Calu3 (cell line): ENCODE measurements around the gene FAM169A. TPM values are rescaled to one million over a fixed set of nuclear protein-coding genes. Genes with fewer than 3 reads are reported as not detected.

Experiments used
- BruUV-seq: library from RNA; stranded (reverse); fragments of 400-500 nt; replicated peaks from 2 replicates; lab custom pipeline; 2021; lab: Mats Ljungman, UMichigan
- CTCF ChIA-PET: fragments of 300-600 bp; sonication (Branson Sonifier 250); formaldehyde crosslinking; loops from one replicate; lab custom pipeline; 2022; ENCODE audit warnings: antibody characterized with exemption; lab: Charles Lee
- DNase-seq: peaks from one replicate; pipeline ENCODE4 v3.0.0; 2022
- H3K27ac Mint-ChIP-seq: one replicate; pipeline ENCODE4 v1.8.0; 2022; ENCODE audit warnings: mixed read lengths; ENCODE audit not compliant: unreplicated experiment
- H3K27me3 Mint-ChIP-seq: one replicate; pipeline ENCODE4 v1.8.0; 2022; ENCODE audit warnings: mixed read lengths; ENCODE audit not compliant: unreplicated experiment
- H3K36me3 Mint-ChIP-seq: one replicate; pipeline ENCODE4 v1.8.0; 2022; ENCODE audit warnings: mild to moderate bottlenecking, moderate library complexity, mixed read lengths; ENCODE audit not compliant: insufficient read depth, unreplicated experiment
- H3K4me1 Mint-ChIP-seq: one replicate; pipeline ENCODE4 v1.8.0; 2022; ENCODE audit warnings: mild to moderate bottlenecking, low read depth, mixed read lengths; ENCODE audit not compliant: unreplicated experiment
- H3K4me3 Mint-ChIP-seq: one replicate; pipeline ENCODE4 v1.8.0; 2022; ENCODE audit warnings: mild to moderate bottlenecking, low read depth, moderate library complexity, mixed read lengths; ENCODE audit not compliant: unreplicated experiment
- H3K9me3 Mint-ChIP-seq: one replicate; pipeline ENCODE4 v1.8.0; 2022; ENCODE audit warnings: low read depth, mixed read lengths; ENCODE audit not compliant: unreplicated experiment
- intact Hi-C: fragments of 100-400 bp; cut with micrococcal nuclease; formaldehyde crosslinking; loops from one replicate; pipeline ENCODE4 v1.10.0; 2022; ENCODE audit not compliant: unreplicated experiment
- total RNA-seq: library from RNA; stranded (reverse); gene quantifications from 2 replicates; pipeline ENCODE4 v1.2.3, GENCODE V29; 2022
- TF ChIP-seq, protein P1 (sequence below): fragments of 200-600 bp; IDR thresholded peaks from one replicate; pipeline ENCODE4 v1.8.0; 2022; ENCODE audit warnings: antibody characterized with exemption; ENCODE audit not compliant: unreplicated experiment

Gene FAM169A
- total RNA-seq, 1 experiment from 2014 or later, result 14.1 TPM

DNA sequence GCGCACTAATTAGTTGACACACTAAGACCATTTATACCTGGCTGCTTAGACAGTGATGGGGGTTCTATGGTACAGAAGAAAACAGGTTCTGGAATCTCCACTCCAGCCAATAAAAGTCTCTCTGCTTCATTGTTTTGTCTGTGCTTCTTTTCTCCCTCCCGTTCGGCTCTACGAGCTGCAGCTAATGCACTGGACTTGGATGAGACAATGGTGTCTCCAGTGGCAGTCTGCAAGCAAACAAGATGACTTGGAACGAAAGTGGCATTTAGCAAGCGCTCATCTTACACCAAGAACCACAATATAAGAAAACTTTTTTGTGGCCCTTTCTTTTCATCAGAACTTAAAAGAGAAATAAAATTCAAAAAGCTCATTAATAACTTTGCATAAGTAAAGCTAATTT lies 129.4 kb downstream of the FAM169A start:
- peak overlapping the region; percentile 31 for H3K27ac Mint-ChIP-seq
- intact Hi-C loops, result no loop called here
- no peak overlapping the region for H3K4me3 Mint-ChIP-seq
- DNase-seq, result no peak
- H3K9me3 Mint-ChIP-seq, result no peaks in the 10 kb centered on the region
- CTCF ChIA-PET, result interaction anchor here (0.6 to 1.4 kb wide), 2 partner anchors 22 to 721 kb away, joined by 3 to 4 read pairs; no protein-coding TSS in a partner anchor
- H3K4me1 Mint-ChIP-seq, result no peaks in the 10 kb centered on the region
- H3K36me3 Mint-ChIP-seq, result peaks cover 31% of the 10 kb centered on the region
- BruUV-seq, result no TSS peak
- no peaks in the 10 kb centered on the region for H3K27me3 Mint-ChIP-seq
- TF ChIP-seq, protein P1, sequence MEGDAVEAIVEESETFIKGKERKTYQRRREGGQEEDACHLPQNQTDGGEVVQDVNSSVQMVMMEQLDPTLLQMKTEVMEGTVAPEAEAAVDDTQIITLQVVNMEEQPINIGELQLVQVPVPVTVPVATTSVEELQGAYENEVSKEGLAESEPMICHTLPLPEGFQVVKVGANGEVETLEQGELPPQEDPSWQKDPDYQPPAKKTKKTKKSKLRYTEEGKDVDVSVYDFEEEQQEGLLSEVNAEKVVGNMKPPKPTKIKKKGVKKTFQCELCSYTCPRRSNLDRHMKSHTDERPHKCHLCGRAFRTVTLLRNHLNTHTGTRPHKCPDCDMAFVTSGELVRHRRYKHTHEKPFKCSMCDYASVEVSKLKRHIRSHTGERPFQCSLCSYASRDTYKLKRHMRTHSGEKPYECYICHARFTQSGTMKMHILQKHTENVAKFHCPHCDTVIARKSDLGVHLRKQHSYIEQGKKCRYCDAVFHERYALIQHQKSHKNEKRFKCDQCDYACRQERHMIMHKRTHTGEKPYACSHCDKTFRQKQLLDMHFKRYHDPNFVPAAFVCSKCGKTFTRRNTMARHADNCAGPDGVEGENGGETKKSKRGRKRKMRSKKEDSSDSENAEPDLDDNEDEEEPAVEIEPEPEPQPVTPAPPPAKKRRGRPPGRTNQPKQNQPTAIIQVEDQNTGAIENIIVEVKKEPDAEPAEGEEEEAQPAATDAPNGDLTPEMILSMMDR, result no peak

Other genes starting within 250 kb of the FAM169A start
- 91.6 and 100 TPM in 2 replicates for gene ENC1, start 225.7 kb downstream of the FAM169A start, total RNA-seq
- gene HEXB, start 181.2 kb downstream of the FAM169A start, total RNA-seq, result 212 and 223 TPM in 2 replicates
- gene GFM2, start 99.3 kb downstream of the FAM169A start, total RNA-seq, result 51.2 and 57.1 TPM in 2 replicates
- gene NSA2, start 99.1 kb downstream of the FAM169A start, total RNA-seq, result 171 and 203 TPM in 2 replicates
- 4.5 and 5.8 TPM in 2 replicates for gene GCNT4, start 186.2 kb upstream of the FAM169A start, total RNA-seq